ENCODE measurements around the gene BACE2. TPM values are rescaled to one million over a fixed set of nuclear protein-coding genes. Genes with fewer than 3 reads are reported as not detected.

Gene BACE2
- total RNA-seq, 4 donors from 2014 or later, result 23.9 to 59.4 (median 36.6) TPM

DNA sequence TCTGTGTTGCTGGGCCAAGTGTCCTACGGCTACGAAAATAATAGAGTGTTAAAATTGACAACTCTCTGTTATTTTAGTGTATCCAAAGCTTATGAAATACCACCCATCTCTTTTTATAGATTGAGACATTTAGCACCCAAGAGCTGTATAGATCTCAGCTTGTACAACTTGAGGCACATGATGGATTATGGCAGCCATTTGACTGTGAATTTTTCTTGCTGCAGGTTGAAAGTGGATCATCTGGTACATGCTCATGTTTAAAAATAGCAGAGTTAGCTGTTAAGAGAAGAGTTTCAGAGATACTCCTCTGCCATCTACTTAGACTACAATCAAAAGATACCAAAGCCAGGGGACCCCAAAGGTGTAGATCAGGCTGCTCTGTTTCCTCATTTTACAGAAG, 99.4 kb downstream of the BACE2 start:
- no peaks in the 10 kb centered on the region for H3K4me1 ChIP-seq
- no peak for DNase-seq (ENCODE audit: low spot score in 2 of 2)
- H3K9me3 ChIP-seq, result peaks cover 6% of the 10 kb centered on the region
- H3K36me3 ChIP-seq, result no peaks in the 10 kb centered on the region
- H3K4me3 ChIP-seq, result no peak overlapping the region
- TF ChIP-seq CTCF (IDR thresholded peaks at IDR 0.05) (no peak), POLR2A (IDR thresholded peaks at IDR 0.05) (no peak), EP300 (IDR thresholded peaks at IDR 0.05) (no peak)
- H3K27ac ChIP-seq, result no peak overlapping the region
- H3K27me3 ChIP-seq, result no peaks in the 10 kb centered on the region
- 90% methylated on average over 2 of the region's 2 CpGs for WGBS

GRCh38 chr21:41269535-41269934, 101.6 kb downstream of the BACE2 start:
- no peak for DNase-seq (ENCODE audit: low spot score in 2 of 2)
- Histone ChIP-seq H3K36me3 (no peaks in the 10 kb centered on the region), H3K9me3 (peaks cover 6% of the 10 kb centered on the region), H3K4me1 (no peaks in the 10 kb centered on the region), H3K27me3 (no peaks in the 10 kb centered on the region), H3K4me3 (no peak overlapping the region), H3K27ac (no peak overlapping the region)
- no peak for TF ChIP-seq POLR2A (IDR thresholded peaks at IDR 0.05)
- TF ChIP-seq POLR2AphosphoS5 (IDR thresholded peaks at IDR 0.05), result no peak
- TF ChIP-seq CTCF (IDR thresholded peaks at IDR 0.05), result no peak
- TF ChIP-seq EP300 (IDR thresholded peaks at IDR 0.05), result no peak
- 32% methylated on average over 1 of the region's 1 CpG for WGBS

DNA sequence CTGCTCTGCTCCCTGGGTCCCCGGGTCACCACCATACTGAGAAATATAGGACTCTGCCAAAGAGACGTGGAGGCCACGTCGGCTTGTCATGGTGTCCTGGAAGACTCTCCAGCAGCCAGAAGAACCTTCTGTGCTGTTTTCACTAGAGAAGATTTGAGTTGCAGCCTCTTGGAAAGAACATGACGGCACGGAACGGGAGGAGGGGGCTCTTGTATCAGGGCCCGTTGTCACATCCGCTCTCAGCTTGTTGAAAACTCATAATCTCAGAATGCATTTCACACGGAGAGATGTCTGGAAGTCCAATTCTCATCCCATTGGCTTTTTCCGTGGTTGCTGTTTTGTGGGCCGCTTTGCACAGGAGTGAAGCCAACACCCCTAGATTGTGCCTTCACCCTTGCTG, 109.2 kb downstream of the BACE2 start:
- 79% methylated on average over 12 of the region's 12 CpGs for WGBS
- DNase-seq (ENCODE audit: low spot score in 2 of 2), result no peak
- Histone ChIP-seq H3K36me3 (peaks cover 16% of the 10 kb centered on the region), H3K4me1 (peaks cover 4% of the 10 kb centered on the region), H3K4me3 (no peak overlapping the region), H3K9me3 (peaks cover under 1% of the 10 kb centered on the region), H3K27me3 (peaks cover under 1% of the 10 kb centered on the region), H3K27ac (no peak overlapping the region)
- TF ChIP-seq POLR2AphosphoS5 (IDR thresholded peaks at IDR 0.05), result no peak
- TF ChIP-seq POLR2A (IDR thresholded peaks at IDR 0.05), result no peak
- no peak for TF ChIP-seq EP300 (IDR thresholded peaks at IDR 0.05)
- TF ChIP-seq CTCF (IDR thresholded peaks at IDR 0.05), result no peak

DNA sequence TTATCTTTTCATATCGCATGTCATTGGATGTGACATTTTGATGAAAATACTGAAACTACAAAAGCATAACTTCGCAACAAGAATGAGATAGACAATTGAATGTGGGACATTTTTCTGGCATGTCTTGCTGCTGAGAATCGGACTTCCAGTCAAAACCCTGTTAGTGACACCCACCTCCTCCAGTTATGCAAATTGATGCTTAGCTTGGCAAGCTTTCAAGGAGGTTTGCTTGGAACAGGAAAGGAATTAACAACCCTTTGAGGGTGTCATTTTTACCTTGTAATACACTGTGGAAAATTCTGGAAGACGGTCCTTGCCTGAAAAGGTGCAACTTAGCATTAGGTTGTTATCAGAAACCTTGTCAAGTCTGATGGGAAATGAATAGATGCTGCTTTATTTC, 109.9 kb downstream of the BACE2 start:
- WGBS, result 66% methylated on average over 4 of the region's 4 CpGs
- no peak overlapping the region for H3K27ac ChIP-seq
- H3K4me3 ChIP-seq, result no peak overlapping the region
- no peaks in the 10 kb centered on the region for H3K9me3 ChIP-seq
- H3K4me1 ChIP-seq, result peaks cover 4% of the 10 kb centered on the region
- DNase-seq (ENCODE audit: low spot score in 2 of 2), result no peak
- H3K27me3 ChIP-seq, result peaks cover 7% of the 10 kb centered on the region
- H3K36me3 ChIP-seq, result peaks cover 16% of the 10 kb centered on the region
- TF ChIP-seq EP300 (IDR thresholded peaks at IDR 0.05) (no peak), POLR2A (IDR thresholded peaks at IDR 0.05) (no peak), CTCF (IDR thresholded peaks at IDR 0.05) (no peak), POLR2AphosphoS5 (IDR thresholded peaks at IDR 0.05) (no peak)

DNA sequence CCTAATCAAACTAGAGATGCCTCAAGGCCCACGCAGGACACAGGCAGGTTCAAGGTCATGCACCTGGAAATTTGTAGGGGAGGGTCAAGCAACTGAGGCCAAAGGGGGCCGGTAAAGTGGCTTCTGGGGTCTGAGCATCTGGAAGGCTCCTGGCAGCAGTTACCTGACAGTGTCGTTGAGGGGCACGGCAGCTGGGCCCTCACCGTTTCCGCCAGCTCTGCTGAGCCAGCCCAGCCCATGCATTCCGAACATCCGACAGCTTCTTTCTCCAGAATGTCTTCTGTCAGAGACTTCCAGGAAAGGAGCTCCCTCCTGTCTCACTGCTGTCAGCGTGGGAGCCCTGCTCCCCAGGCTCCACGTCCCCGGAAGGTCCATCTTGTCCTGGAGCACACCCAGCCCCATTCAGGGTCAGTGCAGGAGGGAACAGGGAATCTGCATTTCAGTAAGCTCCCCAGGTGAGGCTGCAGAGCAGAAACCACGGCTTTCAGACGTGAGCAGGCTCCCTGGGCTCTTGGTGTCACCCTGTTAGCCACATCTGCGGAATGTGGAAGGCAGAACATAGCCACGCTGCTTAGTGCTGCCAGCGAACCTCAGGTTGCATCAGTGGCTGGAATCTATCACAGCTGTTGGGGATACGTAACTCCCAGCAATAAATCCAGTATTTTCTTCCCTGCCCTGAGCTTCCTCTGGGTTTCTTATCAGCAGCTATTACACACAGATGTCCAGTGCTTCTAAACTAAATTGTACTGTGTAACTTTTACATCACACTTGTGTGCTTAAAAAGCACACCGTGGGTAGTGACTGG, 112.4 kb downstream of the BACE2 start:
- 46% methylated on average over 15 of the region's 18 CpGs for WGBS
- TF ChIP-seq POLR2A (IDR thresholded peaks at IDR 0.05) (no peak), POLR2AphosphoS5 (IDR thresholded peaks at IDR 0.05) (no peak), CTCF (IDR thresholded peaks at IDR 0.05) (no peak)
- H3K27me3 ChIP-seq, result peaks cover 9% of the 10 kb centered on the region

More for the DNA sequence above, 112.4 kb downstream of the BACE2 start:
- no peak for DNase-seq (ENCODE audit: low spot score in 2 of 2)
- Histone ChIP-seq H3K27ac (no peak overlapping the region), H3K4me1 (peaks cover 4% of the 10 kb centered on the region), H3K36me3 (peaks cover 10% of the 10 kb centered on the region), H3K4me3 (no peak overlapping the region), H3K9me3 (no peaks in the 10 kb centered on the region)

All from suprapubic skin (tissue), 4 donors.